PC-9 (cell line): ENCODE measurements around the gene RRP9.

Experiments used
- EZH2 ChIP-seq: fragments of 200-600 bp; sonication (generic); IDR thresholded peaks from 2 replicates; pipeline ENCODE4 v1.8.0; 2017; ENCODE audit warnings: antibody characterized with exemption, low read depth
- TF ChIP-seq, protein P1 (sequence below): fragments of 200-600 bp; sonication (generic); conservative IDR thresholded peaks from 2 replicates; pipeline ENCODE4 v1.6.1; 2017; ENCODE audit warnings: mixed run types, antibody characterized with exemption, mild to moderate bottlenecking, moderate library complexity

DNA sequence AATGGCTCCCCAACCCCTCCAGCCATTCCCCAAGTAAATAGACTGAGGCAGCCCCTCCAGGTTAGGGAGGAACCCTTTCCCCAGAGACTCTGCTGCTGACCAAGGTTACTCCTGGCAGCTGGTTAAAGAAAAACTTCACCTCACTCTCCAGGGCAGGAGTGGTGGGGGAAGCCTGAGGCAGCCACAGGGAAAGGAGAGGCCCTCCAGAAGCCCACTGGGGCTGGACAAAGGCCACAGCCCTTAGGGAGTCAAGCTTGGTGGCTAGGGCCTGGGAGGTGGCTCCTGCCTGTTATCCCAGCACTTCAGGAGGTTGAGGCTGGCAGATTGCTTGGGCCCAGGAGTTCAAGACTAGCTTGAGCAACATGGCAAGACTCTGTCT, 42.6 kb upstream of the RRP9 start:
- TF ChIP-seq, protein P1, sequence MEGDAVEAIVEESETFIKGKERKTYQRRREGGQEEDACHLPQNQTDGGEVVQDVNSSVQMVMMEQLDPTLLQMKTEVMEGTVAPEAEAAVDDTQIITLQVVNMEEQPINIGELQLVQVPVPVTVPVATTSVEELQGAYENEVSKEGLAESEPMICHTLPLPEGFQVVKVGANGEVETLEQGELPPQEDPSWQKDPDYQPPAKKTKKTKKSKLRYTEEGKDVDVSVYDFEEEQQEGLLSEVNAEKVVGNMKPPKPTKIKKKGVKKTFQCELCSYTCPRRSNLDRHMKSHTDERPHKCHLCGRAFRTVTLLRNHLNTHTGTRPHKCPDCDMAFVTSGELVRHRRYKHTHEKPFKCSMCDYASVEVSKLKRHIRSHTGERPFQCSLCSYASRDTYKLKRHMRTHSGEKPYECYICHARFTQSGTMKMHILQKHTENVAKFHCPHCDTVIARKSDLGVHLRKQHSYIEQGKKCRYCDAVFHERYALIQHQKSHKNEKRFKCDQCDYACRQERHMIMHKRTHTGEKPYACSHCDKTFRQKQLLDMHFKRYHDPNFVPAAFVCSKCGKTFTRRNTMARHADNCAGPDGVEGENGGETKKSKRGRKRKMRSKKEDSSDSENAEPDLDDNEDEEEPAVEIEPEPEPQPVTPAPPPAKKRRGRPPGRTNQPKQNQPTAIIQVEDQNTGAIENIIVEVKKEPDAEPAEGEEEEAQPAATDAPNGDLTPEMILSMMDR = no peak
- TF ChIP-seq EZH2 = no peak
